Measurements from ENCODE around the gene NADSYN1.
"Not testable (repeated sequence)": the region's sequence is repeated elsewhere in the genome, so short reads cannot be mapped to it uniquely, and the experiment has no call there.

NADSYN1 gene

GRCh38 chr11:71538666-71538990, 85.6 kb downstream of the NADSYN1 start:
- FAIRE-seq = no peak
- DNase-seq (ENCODE audit: insufficient read length, low spot score) = no peak
- no peak for TF ChIP-seq POLR2A (IDR thresholded peaks at IDR 0.05; ENCODE audit: low read depth, low read length)

GRCh38 chr11:71539017-71539416, 86.0 kb downstream of the NADSYN1 start:
- FAIRE-seq (no peak), DNase-seq (ENCODE audit: insufficient read length, low spot score) (no peak)
- TF ChIP-seq POLR2A (IDR thresholded peaks at IDR 0.05; ENCODE audit: low read depth, low read length) = no peak

- not testable (repeated sequence) for FAIRE-seq
Observed at GRCh38 chr11:71539971-71540370, 87.0 kb downstream of the NADSYN1 start.

GRCh38 chr11:71540521-71541304, 87.7 kb downstream of the NADSYN1 start:
- not testable (repeated sequence) for FAIRE-seq

More at GRCh38 chr11:71539971-71540370, 87.0 kb downstream of the NADSYN1 start:
- not testable (repeated sequence) for DNase-seq (ENCODE audit: insufficient read length, low spot score)

GRCh38 chr11:71542382-71542781, 89.4 kb downstream of the NADSYN1 start:
- no peak for TF ChIP-seq POLR2A (IDR thresholded peaks at IDR 0.05; ENCODE audit: low read depth, low read length)
- DNase-seq (ENCODE audit: insufficient read length, low spot score) = no peak
- FAIRE-seq = no peak

More at GRCh38 chr11:71540521-71541304, 87.7 kb downstream of the NADSYN1 start:
- DNase-seq (ENCODE audit: insufficient read length, low spot score) = not testable (repeated sequence)

GRCh38 chr11:71542879-71543777, 90.1 kb downstream of the NADSYN1 start:
- FAIRE-seq (no peak), DNase-seq (ENCODE audit: insufficient read length, low spot score) (no peak)
- no peak for TF ChIP-seq POLR2A (IDR thresholded peaks at IDR 0.05; ENCODE audit: low read depth, low read length)

- no peak for DNase-seq (ENCODE audit: insufficient read length, low spot score)
- TF ChIP-seq POLR2A (IDR thresholded peaks at IDR 0.05; ENCODE audit: low read depth, low read length) = no peak
- no peak for FAIRE-seq
Observed at GRCh38 chr11:71543866-71544265, 90.9 kb downstream of the NADSYN1 start.

GRCh38 chr11:71544525-71545214, 91.7 kb downstream of the NADSYN1 start:
- FAIRE-seq = no peak
- no peak for DNase-seq (ENCODE audit: insufficient read length, low spot score)
- no peak for TF ChIP-seq POLR2A (IDR thresholded peaks at IDR 0.05; ENCODE audit: low read depth, low read length)

- DNase-seq (ENCODE audit: insufficient read length, low spot score) (no peak), FAIRE-seq (no peak)
- TF ChIP-seq POLR2A (IDR thresholded peaks at IDR 0.05; ENCODE audit: low read depth, low read length) = no peak
Observed at GRCh38 chr11:71545405-71545966, 92.5 kb downstream of the NADSYN1 start.

- no peak for TF ChIP-seq POLR2A (IDR thresholded peaks at IDR 0.05; ENCODE audit: low read depth, low read length)
- FAIRE-seq (no peak), DNase-seq (ENCODE audit: insufficient read length, low spot score) (no peak)
Observed at GRCh38 chr11:71548120-71548519, 95.1 kb downstream of the NADSYN1 start, which contains the start of gene KRTAP5-9. KRTAP5-9 (plus strand) TSS chr11:71548420; CDS start chr11:71548658, 238 bp downstream.

- no peak for FAIRE-seq
- DNase-seq (ENCODE audit: insufficient read length, low spot score) = no peak
- TF ChIP-seq POLR2A (IDR thresholded peaks at IDR 0.05; ENCODE audit: low read depth, low read length) = no peak
Observed at GRCh38 chr11:71548716-71549151, 95.7 kb downstream of the NADSYN1 start.

Measured in H54 (cell line).